Suprapubic skin (tissue), 3 donors: ENCODE measurements around the gene F7.

Experiments
- CTCF ChIP-seq, 2 donors: fragments of 200-600 bp in 1 of 2; fragments of 450-650 bp in 1 of 2; sonication (generic) in 1 of 2; IDR thresholded peaks; one replicate each; pipeline ENCODE4 v1.5.1; 2016 to 2019; ENCODE audit warnings: antibody characterized with exemption in 2 of 2, mild to moderate bottlenecking in 1 of 2, moderate library complexity in 1 of 2
- EP300 ChIP-seq: sonication (generic); formaldehyde crosslinking; IDR thresholded peaks from one replicate; pipeline ENCODE4 v1.6.1; 2017; ENCODE audit warnings: antibody characterized with exemption
- POLR2A ChIP-seq, 2 donors: fragments of 450-650 bp; IDR thresholded peaks; one replicate each; pipeline ENCODE4 v1.6.1; 2017; ENCODE audit warnings: antibody characterized with exemption in 2 of 2, mild to moderate bottlenecking in 2 of 2, moderate library complexity in 2 of 2

GRCh38 chr13:113077953-113078901 is 27.4 kb upstream of the F7 start:
- TF ChIP-seq POLR2A (IDR thresholded peaks at IDR 0.05) (no peak), CTCF (IDR thresholded peaks at IDR 0.05) (no peak), EP300 (no peak)
